ENCODE measurements around the gene AASDHPPT.
"Not testable (repeated sequence)": the region's sequence is repeated elsewhere in the genome, so short reads cannot be mapped to it uniquely, and the experiment has no call there.

Gene AASDHPPT, protein sequence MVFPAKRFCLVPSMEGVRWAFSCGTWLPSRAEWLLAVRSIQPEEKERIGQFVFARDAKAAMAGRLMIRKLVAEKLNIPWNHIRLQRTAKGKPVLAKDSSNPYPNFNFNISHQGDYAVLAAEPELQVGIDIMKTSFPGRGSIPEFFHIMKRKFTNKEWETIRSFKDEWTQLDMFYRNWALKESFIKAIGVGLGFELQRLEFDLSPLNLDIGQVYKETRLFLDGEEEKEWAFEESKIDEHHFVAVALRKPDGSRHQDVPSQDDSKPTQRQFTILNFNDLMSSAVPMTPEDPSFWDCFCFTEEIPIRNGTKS

GRCh38 chr11:106077609-106078455, at the start of gene AASDHPPT:
Gene AASDHPPT (plus strand): TSS chr11:106077662. CDS start chr11:106077711, 49 bp downstream.
- no peak for DNase-seq (ENCODE audit: low spot score)

DNA sequence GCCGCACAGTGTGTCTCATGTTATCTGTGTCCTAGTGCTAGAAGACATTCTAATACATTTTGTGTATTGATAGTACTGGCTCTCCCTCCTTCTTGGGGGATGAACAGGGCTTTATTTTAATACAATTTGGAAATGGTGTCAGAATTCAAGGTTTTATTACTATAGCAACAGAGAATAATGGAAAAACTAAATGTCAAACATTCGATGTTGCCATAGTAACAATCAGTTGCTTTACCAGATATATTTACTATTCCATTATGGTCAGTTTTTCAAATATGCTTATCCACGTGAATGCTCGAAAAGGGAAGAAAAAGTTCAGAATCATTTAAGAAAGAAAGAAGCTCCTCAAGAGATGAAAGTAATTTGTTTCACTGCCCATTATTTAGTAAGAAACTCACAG, 46.9 kb upstream of the AASDHPPT start:
- DNase-seq (ENCODE audit: low spot score) = no peak

DNA sequence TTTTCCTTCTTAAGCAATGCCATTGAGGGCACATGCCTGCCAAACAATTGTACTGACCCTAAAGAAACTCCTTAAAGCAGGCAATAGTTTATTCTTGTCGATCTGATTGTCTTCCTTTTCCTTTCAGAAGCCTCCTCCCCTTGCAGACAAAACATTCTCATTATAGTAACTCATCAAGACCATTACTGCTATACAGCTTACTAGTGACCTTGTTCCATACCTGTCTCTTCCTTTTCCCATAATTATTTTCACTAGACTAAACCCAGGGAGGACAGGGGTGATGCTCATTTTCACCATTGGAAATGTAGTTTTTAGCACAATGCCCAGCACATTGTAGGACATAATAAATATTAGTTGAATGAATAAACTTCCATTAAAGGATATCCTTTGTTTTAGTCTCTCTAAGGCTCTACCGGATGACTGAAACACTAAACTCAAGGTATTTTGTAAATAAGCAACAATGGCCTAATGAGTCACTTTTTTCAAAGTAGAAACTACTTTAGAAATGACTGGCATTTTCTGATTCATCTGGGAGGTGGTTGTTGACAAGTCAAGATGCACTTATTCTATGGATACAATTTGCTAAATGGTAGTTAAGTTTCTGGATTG, 46.2 kb upstream of the AASDHPPT start:
- DNase-seq (ENCODE audit: low spot score) = no peak

DNA sequence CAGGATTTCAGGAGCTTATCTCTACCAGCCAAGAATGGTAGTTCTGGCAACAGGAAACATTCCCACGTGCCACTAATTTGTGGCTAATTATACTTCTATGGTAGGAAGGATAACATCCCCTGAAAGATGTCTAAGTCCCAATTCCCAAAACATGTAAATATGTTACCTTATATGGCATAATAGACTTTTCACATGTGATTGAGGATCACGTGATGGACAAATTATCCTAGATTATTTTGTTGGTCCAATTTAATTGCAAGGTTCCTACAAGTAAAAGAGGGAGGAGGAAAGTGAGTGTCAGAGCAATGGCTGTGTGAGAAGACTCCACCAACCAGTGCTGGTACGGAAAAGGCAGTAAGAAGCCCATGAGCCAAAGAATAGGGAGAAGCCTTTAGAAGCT, 45.5 kb upstream of the AASDHPPT start:
- no peak for DNase-seq (ENCODE audit: low spot score)

GRCh38 chr11:106032861-106033260, 44.6 kb upstream of the AASDHPPT start:
- no peak for DNase-seq (ENCODE audit: low spot score)

- DNase-seq (ENCODE audit: low spot score) = no peak
Measured at GRCh38 chr11:106043540-106043939, 33.9 kb upstream of the AASDHPPT start.

DNA sequence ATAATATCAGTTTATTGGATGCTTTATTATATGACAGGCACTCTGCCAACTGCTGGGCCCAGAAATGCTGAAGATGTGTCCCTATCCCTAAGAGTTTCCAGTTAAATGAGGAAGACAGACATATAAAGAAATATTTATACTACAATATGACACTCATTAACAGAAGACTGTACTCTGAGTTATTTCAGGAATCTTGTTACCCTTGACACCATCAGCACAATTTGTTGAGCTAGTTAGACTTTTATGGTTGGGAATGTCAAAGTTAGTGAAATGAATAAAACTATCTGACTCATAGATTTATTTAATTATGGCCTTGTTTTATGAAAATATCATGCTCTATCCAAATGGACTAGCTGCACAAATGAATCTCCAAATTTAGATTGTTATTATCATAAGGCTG, 29.8 kb upstream of the AASDHPPT start:
- DNase-seq (ENCODE audit: low spot score) = no peak

- no peak for DNase-seq (ENCODE audit: low spot score)
Measured at GRCh38 chr11:106049727-106050476, 27.6 kb upstream of the AASDHPPT start.

GRCh38 chr11:106051103-106051502, 26.4 kb upstream of the AASDHPPT start:
- no peak for DNase-seq (ENCODE audit: low spot score)

DNA sequence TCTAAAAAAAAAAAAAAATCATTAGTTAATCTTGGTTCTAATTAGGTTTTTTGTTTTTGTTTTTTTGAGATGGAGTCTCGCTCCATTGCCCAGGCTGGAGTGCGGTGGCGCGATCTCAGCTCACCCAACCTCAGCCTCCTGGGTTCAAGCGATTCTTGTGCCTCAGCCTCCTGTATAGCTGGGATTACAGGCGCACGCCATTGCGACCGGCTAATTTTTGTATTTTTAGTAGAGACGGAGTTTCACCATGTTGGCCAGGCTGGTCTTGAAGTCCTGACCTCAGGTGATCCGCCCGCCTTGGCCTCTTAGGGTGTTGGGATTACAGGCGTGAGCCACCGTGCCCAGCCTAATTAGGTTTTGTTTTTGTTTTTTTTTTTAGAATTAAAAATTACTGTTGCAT, 19.1 kb upstream of the AASDHPPT start:
- DNase-seq (ENCODE audit: low spot score) = not testable (repeated sequence)

- DNase-seq (ENCODE audit: low spot score) = no peak
Measured at GRCh38 chr11:106059617-106060016, 17.8 kb upstream of the AASDHPPT start.

DNA sequence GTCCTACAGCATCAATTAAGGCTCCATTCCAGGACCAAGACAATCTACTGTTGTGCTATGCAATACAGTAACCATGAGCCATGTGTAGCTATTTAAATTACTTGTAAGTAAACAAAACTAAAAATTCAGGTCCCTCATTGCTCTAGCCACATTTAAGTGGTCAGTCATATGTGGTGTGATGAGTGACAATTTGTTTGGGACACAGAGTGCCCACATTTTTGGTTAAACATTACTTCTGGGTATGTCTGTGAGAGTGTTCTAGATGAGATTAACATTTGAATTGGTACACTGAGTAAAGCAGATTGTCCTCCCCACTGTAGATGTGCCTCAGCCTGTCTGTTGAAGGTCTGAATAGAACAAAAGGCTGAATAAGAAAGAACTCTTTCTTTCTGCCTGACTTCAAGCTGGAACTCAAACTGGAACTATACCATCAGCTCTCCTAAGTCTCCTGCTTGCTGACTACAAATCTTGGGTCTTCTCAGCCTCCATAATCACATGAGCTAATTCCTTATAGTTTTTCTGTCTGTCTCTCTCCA, 16.1 kb upstream of the AASDHPPT start:
- DNase-seq (ENCODE audit: low spot score) = no peak

DNA sequence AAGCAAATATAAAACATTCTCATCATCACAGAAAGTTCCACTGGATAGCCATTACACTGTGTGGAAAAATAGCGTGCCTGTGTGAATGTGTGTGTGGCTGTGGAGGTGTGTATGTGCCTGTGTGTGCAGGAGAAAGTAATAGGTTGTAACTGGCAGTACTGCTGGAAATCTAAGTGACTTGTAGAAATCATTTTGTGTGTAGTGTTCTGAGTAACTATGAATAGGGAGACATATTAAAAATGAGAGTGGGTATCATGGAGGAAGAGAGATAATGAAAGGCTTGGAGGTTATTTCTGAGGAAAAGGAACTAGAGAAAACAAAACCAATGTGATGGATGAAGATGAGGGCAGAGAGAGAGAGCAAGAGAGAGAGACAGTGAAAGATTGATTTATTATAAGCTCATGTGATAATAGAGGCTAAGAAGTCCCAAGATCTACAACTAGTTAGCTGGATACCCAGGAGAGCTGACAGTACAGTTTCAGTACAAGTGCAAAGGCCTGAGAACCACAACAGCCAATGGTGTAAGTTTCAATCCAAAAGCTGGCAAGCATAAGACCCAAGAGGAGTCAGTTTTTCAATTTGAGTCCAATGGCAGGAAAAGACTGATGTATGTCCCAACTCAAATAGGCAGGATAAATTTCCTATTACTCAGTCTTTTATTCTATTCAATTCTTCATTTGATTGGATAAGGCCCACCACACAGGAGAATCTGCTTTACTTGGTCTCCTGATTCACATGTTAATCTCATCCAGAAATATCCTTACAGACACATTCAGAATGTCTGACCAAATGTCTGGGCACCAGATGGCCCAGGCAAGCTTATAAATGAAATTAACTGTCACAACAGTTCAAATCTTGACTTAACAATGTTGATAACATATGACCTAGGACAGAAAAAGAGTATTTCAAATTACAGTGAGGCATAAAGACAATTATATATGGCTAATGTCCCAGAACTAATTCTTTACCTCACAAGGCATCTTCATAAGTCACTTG, 15.2 kb upstream of the AASDHPPT start:
- DNase-seq (ENCODE audit: low spot score) = no peak

DNA sequence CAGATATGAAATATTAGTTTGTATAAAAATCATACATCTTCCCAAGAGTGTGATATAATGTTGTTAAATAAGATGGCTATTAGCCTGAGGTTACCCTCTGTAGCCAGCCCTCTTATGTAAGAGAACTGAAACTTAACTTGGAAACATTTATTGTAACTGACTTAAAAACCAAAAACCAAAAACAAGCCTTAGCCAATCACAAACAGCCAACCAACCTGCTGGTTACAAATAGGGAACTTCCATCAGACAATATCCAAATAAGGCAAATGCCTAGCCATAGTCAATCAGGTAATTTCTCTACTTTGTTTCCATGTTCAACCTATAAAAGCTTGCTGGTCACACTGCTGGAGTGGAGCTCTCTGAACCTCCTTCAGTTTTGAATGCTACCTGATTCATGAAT, 14.5 kb upstream of the AASDHPPT start:
- no peak for DNase-seq (ENCODE audit: low spot score)

DNA sequence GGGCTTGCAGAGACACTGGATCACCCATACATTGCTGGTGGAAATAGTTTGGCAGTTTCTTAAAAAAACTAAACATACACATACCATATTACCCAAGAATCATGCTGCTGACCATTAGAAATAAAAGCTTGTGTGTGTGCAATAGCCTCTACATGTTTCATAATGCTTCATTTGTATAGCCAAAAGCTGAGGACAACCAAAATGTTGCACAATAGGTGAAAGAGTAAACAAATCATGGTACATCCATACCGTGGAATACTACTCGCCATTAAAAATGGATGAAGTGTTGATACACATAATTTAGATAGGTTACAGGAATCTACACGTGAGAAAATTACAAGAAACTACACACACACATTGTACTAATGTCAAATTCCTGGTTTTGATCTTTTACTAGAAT, 6.9 kb upstream of the AASDHPPT start:
- no peak for DNase-seq (ENCODE audit: low spot score)

- DNase-seq (ENCODE audit: low spot score) = no peak
Measured at GRCh38 chr11:106072804-106073203, 4.7 kb upstream of the AASDHPPT start.

DNA sequence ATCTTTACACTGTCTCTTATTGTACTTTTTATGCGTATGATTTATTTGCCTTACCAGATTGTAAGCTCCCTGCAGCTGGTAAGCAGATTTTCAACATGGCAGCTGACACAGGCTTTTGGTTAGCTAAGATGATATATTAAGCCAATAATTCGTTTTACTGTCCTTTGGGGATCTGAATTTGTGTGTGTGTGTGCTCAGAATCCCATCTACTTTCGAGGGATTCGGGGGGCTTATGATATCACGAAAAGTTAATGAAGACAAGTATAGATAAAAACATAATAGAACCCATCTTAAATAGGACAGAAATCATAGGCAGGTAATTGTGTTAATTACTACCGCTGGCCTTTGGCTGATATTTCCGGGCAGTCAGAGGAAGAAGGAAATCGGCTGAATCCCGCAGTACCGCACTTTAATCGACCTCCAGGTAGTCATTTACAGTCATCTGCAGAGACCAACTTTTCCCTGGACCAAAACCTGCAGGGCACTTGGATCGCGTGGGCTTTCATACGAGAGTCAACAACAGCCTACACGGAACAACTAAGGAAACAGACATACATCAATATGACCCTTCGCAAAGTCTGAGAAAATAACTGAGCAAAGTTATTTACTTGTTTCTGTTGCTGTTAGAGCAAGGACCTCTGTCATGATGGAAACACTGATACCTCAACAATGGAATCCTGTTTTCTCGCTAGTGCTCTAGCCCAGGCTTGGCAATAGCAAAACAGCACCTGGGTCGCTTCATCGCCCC, 1.1 kb upstream of the AASDHPPT start:
- no peak for DNase-seq (ENCODE audit: low spot score)

DNA sequence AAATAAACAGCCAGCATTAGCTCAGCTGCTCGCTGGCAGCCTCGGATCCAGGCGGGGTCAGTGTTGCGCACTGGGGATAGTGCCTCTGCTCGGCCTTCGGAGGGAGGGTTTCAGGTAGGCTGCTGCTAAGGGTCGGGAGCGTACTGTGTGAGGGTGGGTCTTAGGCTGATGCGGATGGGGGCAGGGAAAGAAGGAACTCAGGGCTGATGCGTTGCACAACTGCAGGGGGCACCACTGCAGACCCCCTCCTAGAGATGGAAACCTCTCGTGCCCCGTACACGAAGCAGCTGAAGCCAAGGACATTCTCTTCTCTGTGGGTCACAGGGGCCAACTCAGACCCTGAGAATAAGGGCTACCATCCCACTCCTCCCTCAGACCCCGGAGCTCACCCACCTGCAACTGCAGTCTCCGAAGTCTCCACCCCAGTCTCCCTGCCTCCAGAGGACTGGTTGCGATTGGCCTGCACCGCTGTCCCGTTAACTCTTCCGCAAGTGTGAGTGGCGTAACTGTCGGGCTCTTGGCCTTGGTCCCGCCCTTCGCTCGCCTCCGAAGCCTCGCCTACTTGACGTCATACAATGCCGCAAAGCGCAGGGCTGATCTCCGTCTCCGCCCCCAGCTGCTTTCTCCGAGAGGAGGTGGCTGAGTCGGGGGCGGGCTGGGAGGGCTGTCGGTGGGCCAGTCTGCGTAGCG, 398 bp upstream of the AASDHPPT start, which contains the start of gene KBTBD3:
TSS of gene KBTBD3 (minus strand) at position 429 of the 690 bp plus-strand sequence. CDS start 18,250 bp downstream, outside the sequence.
- peak; percentile 95 for DNase-seq (ENCODE audit: low spot score)

GRCh38 chr11:106082096-106082495, 4.6 kb downstream of the AASDHPPT start:
- no peak for DNase-seq (ENCODE audit: low spot score)
